HEK293T (cell line): ENCODE results near the gene FGF16.
"Not testable (repeated sequence)": the region's sequence is repeated elsewhere in the genome, so short reads cannot be mapped to it uniquely, and the experiment has no call there.

Experiments used
- CTCF ChIA-PET: fragments of 350-600 bp; formaldehyde crosslinking; extraction: SDS; loops from one replicate; lab custom pipeline; 2021; ENCODE audit warnings: antibody characterized with exemption, inconsistent platforms; lab: Yijun Ruan, JAX
- POLR2A ChIA-PET: fragments of 350-600 bp; formaldehyde crosslinking; extraction: SDS; loops from one replicate; lab custom pipeline; 2020; ENCODE audit warnings: antibody characterized with exemption, inconsistent platforms; lab: Yijun Ruan, JAX
- DNase-seq: peaks from one replicate; pipeline ENCODE4 v3.0.0; 2012; ENCODE audit warnings: mixed read lengths; ENCODE audit errors: extremely low spot score
- ARNT ChIP-seq: fragments of 450-650 bp; IDR thresholded peaks from 2 replicates; pipeline ENCODE4 v1.6.1; 2017; ENCODE audit warnings: mild to moderate bottlenecking
- BHLHE40 ChIP-seq: fragments of 450-650 bp; IDR thresholded peaks from 2 replicates; pipeline ENCODE4 v1.6.1; 2016; ENCODE audit warnings: mild to moderate bottlenecking, moderate library complexity, borderline replicate concordance
- CTBP1 ChIP-seq: fragments of 450-650 bp; IDR thresholded peaks from 2 replicates; pipeline ENCODE4 v1.6.1; 2016; ENCODE audit warnings: borderline replicate concordance
- ELF4 ChIP-seq: fragments of 450-650 bp; IDR thresholded peaks from 2 replicates; pipeline ENCODE4 v1.6.1; 2017; ENCODE audit warnings: antibody characterized with exemption
- FOXA1 ChIP-seq: fragments of 450-650 bp; IDR thresholded peaks from 2 replicates; pipeline ENCODE4 v1.6.1; 2016; ENCODE audit warnings: mild to moderate bottlenecking
- FOXK2 ChIP-seq: fragments of 450-650 bp; IDR thresholded peaks from 2 replicates; pipeline ENCODE4 v1.6.1; 2016; ENCODE audit warnings: mild to moderate bottlenecking
- FOXM1 ChIP-seq: fragments of 450-650 bp; IDR thresholded peaks from 2 replicates; pipeline ENCODE4 v1.6.1; 2017; ENCODE audit warnings: mild to moderate bottlenecking, borderline replicate concordance
- HDGF ChIP-seq: fragments of 450-650 bp; IDR thresholded peaks from 2 replicates; pipeline ENCODE4 v1.6.1; 2017; ENCODE audit warnings: antibody characterized with exemption, borderline replicate concordance
- L3MBTL2 ChIP-seq: fragments of 450-650 bp; conservative IDR thresholded peaks from 2 replicates; pipeline ENCODE4 v1.6.1; 2016; ENCODE audit warnings: mild to moderate bottlenecking
- LEF1 ChIP-seq: fragments of 450-650 bp; IDR thresholded peaks from 2 replicates; pipeline ENCODE4 v1.6.1; 2017; ENCODE audit warnings: mild to moderate bottlenecking, borderline replicate concordance
- NFRKB ChIP-seq: fragments of 450-650 bp; IDR thresholded peaks from 2 replicates; pipeline ENCODE4 v1.6.1; 2016; ENCODE audit warnings: mild to moderate bottlenecking, moderate library complexity
- PKNOX1 ChIP-seq: fragments of 450-650 bp; IDR thresholded peaks from 2 replicates; pipeline ENCODE4 v1.6.1; 2016
- SP1 ChIP-seq: fragments of 450-650 bp; IDR thresholded peaks from 2 replicates; pipeline ENCODE4 v1.6.1; 2017
- SUZ12 ChIP-seq: fragments of 450-650 bp; IDR thresholded peaks from 2 replicates; pipeline ENCODE4 v1.6.1; 2016; ENCODE audit warnings: mild to moderate bottlenecking
- TARDBP ChIP-seq: fragments of 450-650 bp; IDR thresholded peaks from 2 replicates; pipeline ENCODE4 v1.6.1; 2016
- ZNF384 ChIP-seq: fragments of 450-650 bp; IDR thresholded peaks from 2 replicates; pipeline ENCODE4 v1.6.1; 2016

The FGF16 gene

DNA sequence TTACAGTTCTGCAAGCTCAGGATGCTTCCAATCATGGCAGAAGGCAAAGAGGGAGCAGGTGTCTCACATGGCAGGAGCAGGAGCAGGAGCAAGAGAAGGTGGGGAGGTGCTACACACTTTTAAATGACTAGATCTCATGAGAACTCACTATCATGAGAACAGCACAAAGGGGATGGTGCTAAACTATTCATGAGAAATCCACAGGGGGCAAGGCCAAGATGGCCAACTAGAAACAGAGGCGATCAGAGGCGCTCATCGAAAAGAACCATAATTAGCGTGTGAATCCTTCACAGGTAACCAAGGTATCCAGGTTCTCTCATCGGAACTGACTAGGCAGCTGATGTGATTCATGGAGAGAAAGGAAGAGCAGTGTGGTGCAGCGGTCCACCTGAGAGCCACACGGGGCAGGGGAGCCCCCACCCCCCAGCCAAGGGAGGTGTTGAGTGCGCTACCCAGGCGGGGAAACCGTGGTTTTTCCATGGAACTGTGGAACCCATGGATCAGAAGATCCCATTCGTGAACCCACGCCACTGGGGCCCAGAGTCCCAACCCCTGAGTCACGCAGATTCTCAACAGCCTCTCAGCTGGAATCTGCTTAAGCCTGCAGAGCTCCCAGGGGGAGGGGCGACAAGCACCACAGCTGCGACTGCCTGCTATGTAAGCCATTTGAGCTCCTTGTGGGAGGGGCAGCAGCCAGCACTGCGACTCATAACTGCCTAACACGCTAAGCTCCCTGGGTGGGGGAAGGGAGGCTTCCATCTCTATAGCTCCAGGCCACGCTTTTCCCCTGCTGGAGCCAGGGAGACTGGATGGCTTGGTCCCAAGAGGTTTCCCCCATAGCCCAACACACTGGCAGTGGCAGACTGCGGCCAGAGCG is 46.7 kb downstream of the FGF16 start:
- ChIA-PET CTCF (no interaction called here), POLR2A (no interaction called here)
- TF ChIP-seq FOXA1 (no peak), PKNOX1 (no peak), NFRKB (no peak), SUZ12 (no peak), FOXM1 (no peak), BHLHE40 (no peak), HDGF (no peak), FOXK2 (no peak), SP1 (no peak), L3MBTL2 (no peak), ZNF384 (no peak), CTBP1 (no peak), LEF1 (no peak), ARNT (no peak), TARDBP (no peak), ELF4 (no peak)
- DNase-seq, result peak; percentile 37

DNA sequence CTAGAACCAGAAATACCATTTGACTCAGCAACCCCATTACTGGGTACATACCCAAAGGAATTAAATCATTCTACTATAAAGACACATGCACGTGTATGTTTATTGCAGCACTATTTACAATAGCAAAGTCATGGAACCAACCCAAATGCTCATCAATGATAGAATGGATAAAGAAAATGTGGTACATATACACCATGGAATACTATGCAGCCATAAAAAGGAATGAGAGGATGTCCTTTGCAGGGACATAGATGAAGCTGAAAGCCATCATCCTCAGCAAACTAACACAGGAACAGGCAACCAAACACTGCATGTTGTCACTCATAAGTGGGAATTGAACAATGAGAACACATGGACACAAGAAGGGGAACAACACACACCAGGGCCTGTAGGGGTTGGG is 53.0 kb downstream of the FGF16 start:
- DNase-seq, POLR2A ChIA-PET, CTCF ChIA-PET: not testable (repeated sequence)

- no peak for DNase-seq
- TF ChIP-seq ELF4 (no peak), HDGF (no peak), PKNOX1 (no peak), LEF1 (no peak), ARNT (no peak), FOXA1 (no peak), ZNF384 (no peak)
- ChIA-PET POLR2A (no interaction called here), CTCF (no interaction called here)
Measured at GRCh38 chrX:77502951-77503525, 55.8 kb downstream of the FGF16 start.

DNA sequence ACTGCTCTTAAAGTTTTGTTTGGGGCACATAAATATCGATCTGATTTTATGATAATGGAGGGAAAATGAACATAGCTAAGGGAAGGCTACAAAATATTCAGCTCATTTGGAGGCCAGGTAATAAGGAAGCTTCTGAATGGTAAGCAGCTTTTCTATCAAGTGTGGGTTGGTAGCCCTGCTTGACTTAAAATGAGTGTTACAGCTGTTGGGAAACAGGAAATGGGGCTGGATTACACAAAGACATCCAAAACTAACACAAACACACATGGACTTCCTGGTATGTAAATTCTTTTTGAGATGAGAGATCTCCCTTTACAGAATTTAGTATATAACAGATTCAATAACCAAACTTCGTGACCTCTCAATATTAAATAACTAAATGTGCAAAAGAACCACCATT is 58.0 kb downstream of the FGF16 start:
- ChIA-PET CTCF (no interaction called here), POLR2A (no interaction called here)
- TF ChIP-seq FOXM1 (no peak), SP1 (no peak), ELF4 (no peak), NFRKB (no peak), HDGF (no peak), PKNOX1 (no peak), FOXK2 (no peak), BHLHE40 (no peak), TARDBP (no peak), L3MBTL2 (no peak), CTBP1 (no peak), FOXA1 (no peak), ARNT (no peak), SUZ12 (no peak), LEF1 (no peak), ZNF384 (no peak)
- DNase-seq, result no peak
